IMR-90 (cell line): ENCODE results near the gene GPER1. TPM values are rescaled to one million over a fixed set of nuclear protein-coding genes. Genes with fewer than 3 reads are reported as not detected.

Source experiments
- ATAC-seq: fragments of 200-7000 bp; cut with Tn5 transposase; 2 replicates; pipeline ENCODE4 v1.9.1; 2020; ENCODE audit warnings: low read depth, mild to moderate bottlenecking, moderate library complexity
- BruUV-seq: library from RNA; stranded (reverse); fragments of 400-500 nt; replicated peaks from 2 replicates; lab custom pipeline; 2021; lab: Mats Ljungman, UMichigan
- CTCF ChIA-PET: fragments of 300-600 bp; formaldehyde crosslinking; extraction: SDS; loops from one replicate; lab custom pipeline; 2021; ENCODE audit warnings: antibody characterized with exemption; lab: Yijun Ruan, JAX
- POLR2A ChIA-PET: fragments of 300-600 bp; sonication (Branson Sonifier 250); formaldehyde crosslinking; loops from one replicate; lab custom pipeline; 2022; ENCODE audit warnings: antibody characterized with exemption; ENCODE audit not compliant: unreplicated experiment; lab: Charles Lee
- DNase-seq: peaks from one replicate; pipeline ENCODE4 v3.0.0; 2013
- H2AFZ ChIP-seq: replicated peaks from 2 replicates; pipeline ENCODE3; 2013; ENCODE audit warnings: low read length, mild to moderate bottlenecking; ENCODE audit not compliant: poor library complexity
- H2AK5ac ChIP-seq: 2 replicates; pipeline ENCODE4 v1.6.1; 2013; ENCODE audit warnings: low read depth, low read length, inconsistent platforms
- H2AK9ac ChIP-seq: replicated peaks from 2 replicates; pipeline ENCODE3; 2013; ENCODE audit warnings: mild to moderate bottlenecking, low read depth, low read length, moderate library complexity; ENCODE audit not compliant: poor library complexity
- H2BK120ac ChIP-seq: 2 replicates; pipeline ENCODE4 v1.6.1; 2013; ENCODE audit warnings: low read depth, low read length, inconsistent platforms
- H2BK15ac ChIP-seq: 3 replicates; pipeline ENCODE4 v1.6.1; 2013; ENCODE audit warnings: low read depth, low read length, inconsistent platforms
- H2BK20ac ChIP-seq: 2 replicates; pipeline ENCODE4 v1.6.1; 2013; ENCODE audit warnings: low read depth, mild to moderate bottlenecking, inconsistent platforms, low read length, moderate library complexity
- H2BK5ac ChIP-seq: 2 replicates; pipeline ENCODE4 v1.6.1; 2013; ENCODE audit warnings: mild to moderate bottlenecking, low read depth, low read length, inconsistent platforms; ENCODE audit not compliant: poor library complexity, severe bottlenecking
- H3K14ac ChIP-seq: replicated peaks from 2 replicates; pipeline ENCODE4 v1.6.1; 2013; ENCODE audit warnings: low read depth, low read length, inconsistent platforms
- H3K18ac ChIP-seq: 2 replicates; pipeline ENCODE4 v1.6.1; 2013; ENCODE audit warnings: low read depth, low read length, control low read depth
- H3K23ac ChIP-seq: 2 replicates; pipeline ENCODE4 v1.6.1; 2013; ENCODE audit warnings: low read depth, low read length, inconsistent platforms
- H3K27ac ChIP-seq: 2 replicates; pipeline ENCODE4 v1.5.1; 2013; ENCODE audit warnings: mild to moderate bottlenecking, control low read depth, low read length; ENCODE audit not compliant: insufficient read depth
- H3K27me3 ChIP-seq: 2 replicates; pipeline ENCODE4 v1.6.1; 2013; ENCODE audit warnings: low read length; ENCODE audit not compliant: control insufficient read depth, insufficient read depth
- H3K36me3 ChIP-seq: 2 replicates; pipeline ENCODE4 v1.6.1; 2013; ENCODE audit warnings: low read length, mixed read lengths; ENCODE audit not compliant: control insufficient read depth, insufficient read depth
- H3K4ac ChIP-seq: 2 replicates; pipeline ENCODE4 v1.6.1; 2013; ENCODE audit warnings: low read depth, low read length, inconsistent platforms
- H3K4me1 ChIP-seq: 2 replicates; pipeline ENCODE4 v1.6.1; 2013; ENCODE audit warnings: low read length, mixed read lengths; ENCODE audit not compliant: control insufficient read depth, insufficient read depth
- H3K4me2 ChIP-seq: 2 replicates; pipeline ENCODE4 v1.6.1; 2013; ENCODE audit warnings: low read depth, mild to moderate bottlenecking, control low read depth, low read length, moderate library complexity
- H3K4me3 ChIP-seq: 2 replicates; pipeline ENCODE4 v1.5.1; 2013; ENCODE audit warnings: low read depth, mild to moderate bottlenecking, control low read depth, low read length, moderate library complexity; ENCODE audit not compliant: insufficient read depth
- H3K56ac ChIP-seq: 2 replicates; pipeline ENCODE4 v1.6.1; 2013; ENCODE audit warnings: low read length, inconsistent platforms; ENCODE audit not compliant: insufficient read depth; ENCODE audit errors: extremely low read depth
- H3K79me1 ChIP-seq, 2 experiments: 2 replicates each; pipeline ENCODE4 v1.6.1; 2013; ENCODE audit warnings: low read length in 2 of 2, inconsistent platforms in 1 of 2, low read depth in 1 of 2
- H3K9ac ChIP-seq: 2 replicates; pipeline ENCODE4 v1.6.1; 2013; ENCODE audit warnings: low read depth, low read length, control low read depth
- H3K9me1 ChIP-seq: 2 replicates; pipeline ENCODE4 v1.6.1; 2013; ENCODE audit warnings: low read length, inconsistent platforms; ENCODE audit not compliant: insufficient read depth
- H3K9me3 ChIP-seq: 2 replicates; pipeline ENCODE4 v1.6.1; 2013; ENCODE audit warnings: low read length; ENCODE audit not compliant: control insufficient read depth, insufficient read depth
- H4K20me1 ChIP-seq: 2 replicates; pipeline ENCODE4 v1.6.1; 2013; ENCODE audit warnings: low read length, inconsistent platforms; ENCODE audit not compliant: insufficient read depth
- H4K5ac ChIP-seq: 2 replicates; pipeline ENCODE4 v1.6.1; 2013; ENCODE audit warnings: mild to moderate bottlenecking, low read depth, low read length, control low read depth
- H4K8ac ChIP-seq, 2 experiments: 2 replicates each; pipeline ENCODE4 v1.6.1; 2013; ENCODE audit warnings: low read depth in 2 of 2, low read length in 2 of 2, control low read depth in 1 of 2, inconsistent platforms in 1 of 2
- H4K91ac ChIP-seq: 2 replicates; pipeline ENCODE4 v1.6.1; 2013; ENCODE audit warnings: low read depth, low read length, inconsistent platforms; ENCODE audit not compliant: insufficient read depth
- CEBPB ChIP-seq: IDR thresholded peaks from 2 replicates; pipeline ENCODE4 v1.6.1; 2012; ENCODE audit warnings: low read depth, low read length, improper control_type of control experiment
- CHD1 ChIP-seq: IDR thresholded peaks from 2 replicates; pipeline ENCODE4 v1.6.1; 2012; ENCODE audit warnings: low read depth, low read length, improper control_type of control experiment
- MXI1 ChIP-seq: IDR thresholded peaks from 2 replicates; pipeline ENCODE4 v1.6.1; 2012; ENCODE audit warnings: low read depth, mild to moderate bottlenecking, low read length, moderate library complexity, borderline replicate concordance
- RAD21 ChIP-seq: IDR thresholded peaks from 2 replicates; pipeline ENCODE4 v1.6.1; 2012; ENCODE audit warnings: low read length, improper control_type of control experiment
- RFX5 ChIP-seq: IDR thresholded peaks from 2 replicates; pipeline ENCODE4 v1.8.0; 2012; ENCODE audit warnings: low read depth, mild to moderate bottlenecking, low read length, moderate library complexity
- WGBS, 2 experiments: methylation state at CpG; one replicate each; pipeline versions ENCODE4 v1.1.5 to v1.1.7; 2013; ENCODE audit warnings: missing lambda C conversion rate in 2 of 2; ENCODE audit not compliant: insufficient read length in 1 of 2; ENCODE audit errors: extremely low coverage in 2 of 2; 5-methylcytosine and 5-hydroxymethylcytosine counted together
- dilution Hi-C: fragments of 300-500 bp; cut with HindIII; formaldehyde crosslinking; loops from one replicate; pipeline ENCODE4 v1.14.3; 2018; ENCODE audit warnings: low sequenced_read_pairs; ENCODE audit not compliant: unreplicated experiment
- in situ Hi-C: fragments of 300-500 bp; cut with MboI; formaldehyde crosslinking; loops from 3 replicates; pipeline ENCODE4 v1.14.3; 2019; ENCODE audit warnings: low sequenced_read_pairs, inconsistent platforms, mixed read lengths
- intact Hi-C: fragments of 100-400 bp; cut with micrococcal nuclease; formaldehyde crosslinking; loops from 2 replicates; pipeline ENCODE4 v1.10.0; 2022
- polyA plus RNA-seq, 3 experiments: library from polyadenylated mRNA; depleted of rRNA; stranded (reverse); fragments of >200 nt; gene quantifications; 2 replicates each; pipeline ENCODE4 v1.2.3, GENCODE V29; 2012; ENCODE audit warnings: low replicate concordance in 1 of 3
- total RNA-seq: library from RNA; depleted of rRNA; stranded (reverse); fragments of >200 nt; gene quantifications from 2 replicates; pipeline ENCODE4 v1.2.3, GENCODE V29; 2012

Gene GPER1
- total and polyA plus RNA-seq, 2 of the 4 experiments (the other 2 are of a cell fraction), result 2.0 to 5.8 TPM

GRCh38 chr7:1129431-1129830, 41.5 kb downstream of the GPER1 start:
- no peak overlapping the region for H2AFZ ChIP-seq
- no peak for DNase-seq
- no peak overlapping the region for H3K27ac ChIP-seq
- POLR2A ChIA-PET, result no interaction called here
- ATAC-seq, result no peak
- no peaks in the 10 kb centered on the region for H4K20me1 ChIP-seq
- no peak overlapping the region for H4K8ac ChIP-seq
- H3K9ac ChIP-seq, result no peak overlapping the region
- CTCF ChIA-PET, result no interaction called here
- H3K36me3 ChIP-seq, result peaks cover 4% of the 10 kb centered on the region; the same call in 1 of the 2 replicates
- H2AK5ac ChIP-seq, result no peak overlapping the region
- H3K79me1 ChIP-seq, result peaks cover 5 to 20% of the 10 kb centered on the region in 2 experiments; a peak in 3 of 4 replicates
- H4K91ac ChIP-seq, result no peak overlapping the region
- no peak overlapping the region for H3K18ac ChIP-seq
- H3K56ac ChIP-seq, result no peak overlapping the region
- no peaks in the 10 kb centered on the region; the same call in 1 of the 2 replicates for H3K4me1 ChIP-seq
- H3K4me2 ChIP-seq, result no peak overlapping the region
- intact Hi-C loops (no loop called here), dilution Hi-C loops (no loop called here), in situ Hi-C loops (no loop called here)
- no peak overlapping the region for H3K4me3 ChIP-seq
- no peak overlapping the region for H2BK5ac ChIP-seq
- H3K27me3 ChIP-seq, result no peaks in the 10 kb centered on the region
- H4K5ac ChIP-seq, result no peak overlapping the region
- no peak for TF ChIP-seq RFX5
- TF ChIP-seq CEBPB, result no peak
- no peak for TF ChIP-seq RAD21
- TF ChIP-seq CHD1, result no peak
- TF ChIP-seq MXI1, result no peak
- H2AK9ac ChIP-seq, result no peak overlapping the region
- H3K9me3 ChIP-seq, result no peaks in the 10 kb centered on the region
- no peak overlapping the region for H2BK120ac ChIP-seq
- no peak overlapping the region for H2BK20ac ChIP-seq
- BruUV-seq, result no TSS peak
- 100% methylated on average over 4 of the region's 13 CpGs; no CpG with 5 or more reads in 1 of the 2 experiments for WGBS, 2 experiments
- no peak overlapping the region for H3K14ac ChIP-seq
- H3K9me1 ChIP-seq, result no peaks in the 10 kb centered on the region
- no peak overlapping the region for H3K4ac ChIP-seq
- H2BK15ac ChIP-seq, result no peak overlapping the region
- no peak overlapping the region for H3K23ac ChIP-seq
